C1 segment of cervical spinal cord (tissue), 14 donors: ENCODE results near the gene NAA10.

ENCODE experiments used
- DNase-seq, 14 donors: peaks; one replicate each; lab custom pipeline; 2025; lab: John Stamatoyannopoulos, UW

Gene NAA10

GRCh38 chrX:153966841-153967535 lies 32.2 kb upstream of the NAA10 start:
- DNase-seq: no peak

- DNase-seq: peak in 1 of 14 donors; percentile 87
Measured at GRCh38 chrX:153966283-153966688, 31.4 kb upstream of the NAA10 start.

- no peak for DNase-seq
Measured at GRCh38 chrX:153965406-153965805, 30.6 kb upstream of the NAA10 start.

GRCh38 chrX:153964105-153964504 lies 29.3 kb upstream of the NAA10 start:
- no peak for DNase-seq

- DNase-seq: no peak
Measured at GRCh38 chrX:153963546-153963945, 28.7 kb upstream of the NAA10 start.

- DNase-seq: no peak
Measured at GRCh38 chrX:153961292-153961691, 26.5 kb upstream of the NAA10 start.

GRCh38 chrX:153960786-153961185 lies 25.9 kb upstream of the NAA10 start:
- DNase-seq: no peak

GRCh38 chrX:153960077-153960476 lies 25.2 kb upstream of the NAA10 start:
- no peak for DNase-seq

- DNase-seq: no peak
Measured at GRCh38 chrX:153959649-153960048, 24.8 kb upstream of the NAA10 start.

GRCh38 chrX:153958605-153959004 lies 23.8 kb upstream of the NAA10 start:
- DNase-seq: no peak

- no peak for DNase-seq
Measured at GRCh38 chrX:153957224-153957623, 22.4 kb upstream of the NAA10 start.

- no peak for DNase-seq
Measured at GRCh38 chrX:153956044-153956907, 21.4 kb upstream of the NAA10 start.

- DNase-seq: no peak
Measured at GRCh38 chrX:153955228-153955732, 20.4 kb upstream of the NAA10 start.

GRCh38 chrX:153954558-153955227 lies 19.9 kb upstream of the NAA10 start:
- no peak for DNase-seq

- no peak for DNase-seq
Measured at GRCh38 chrX:153953892-153954557, 19.2 kb upstream of the NAA10 start.

- peak in 10 of 14 donors; percentile 24 to 61 (median 40) for DNase-seq
Measured at GRCh38 chrX:153953342-153953830, 18.5 kb upstream of the NAA10 start.

GRCh38 chrX:153952373-153953026 lies 17.7 kb upstream of the NAA10 start:
- no peak for DNase-seq

GRCh38 chrX:153951683-153952372 lies 17.0 kb upstream of the NAA10 start:
- DNase-seq: no peak

- DNase-seq: no peak
Measured at GRCh38 chrX:153950127-153950526, 15.3 kb upstream of the NAA10 start.
